ENCODE results near the gene TAC3. TPM values are rescaled to one million over a fixed set of nuclear protein-coding genes. Genes with fewer than 3 reads are reported as not detected.

Gene TAC3
- total and polyA plus RNA-seq, 8 donors: 0.23 to 4.4 TPM; not detected in 6

- 49 to 61% methylated on average over 7 of the region's 7 CpGs for WGBS, 2 donors
- intact Hi-C loops (cut with DNase I): no loop called here
These were observed 3.5 kb downstream of the TAC3 start for GRCh38 chr12:57012600-57013465.

GRCh38 chr12:57011438-57012424 lies 4.6 kb downstream of the TAC3 start:
- no peak overlapping the region for H3K27ac ChIP-seq
- no peak for DNase-seq
- ATAC-seq: no peak
- H3K36me3 ChIP-seq: no peaks in the 10 kb centered on the region
- H3K27me3 ChIP-seq: no peaks in the 10 kb centered on the region
- TF ChIP-seq CTCF (IDR thresholded peaks at IDR 0.05): no peak
- H3K4me3 ChIP-seq: no peak overlapping the region
- WGBS, 2 donors: 45 to 49% methylated on average over 12 of the region's 12 CpGs
- FAIRE-seq: no peak
- intact Hi-C loops (cut with DNase I): no loop called here
- H3K9me3 ChIP-seq: no peaks in the 10 kb centered on the region
- no peaks in the 10 kb centered on the region for H3K4me1 ChIP-seq

More at GRCh38 chr12:57012600-57013465, 3.5 kb downstream of the TAC3 start:
- no peak for TF ChIP-seq CTCF (IDR thresholded peaks at IDR 0.05)
- no peak for FAIRE-seq
- H3K36me3 ChIP-seq: no peaks in the 10 kb centered on the region
- H3K4me3 ChIP-seq: no peak overlapping the region
- H3K9me3 ChIP-seq: no peaks in the 10 kb centered on the region
- no peak overlapping the region for H3K27ac ChIP-seq
- H3K4me1 ChIP-seq: no peaks in the 10 kb centered on the region
- no peak for DNase-seq
- no peak for ATAC-seq
- no peaks in the 10 kb centered on the region for H3K27me3 ChIP-seq

GRCh38 chr12:57010627-57011247 lies 5.6 kb downstream of the TAC3 start:
- FAIRE-seq: no peak
- no peak overlapping the region for H3K4me3 ChIP-seq
- WGBS, 2 donors: 76 to 83% methylated on average over 4 of the region's 4 CpGs
- TF ChIP-seq CTCF (IDR thresholded peaks at IDR 0.05): no peak
- no peak for DNase-seq
- H3K27ac ChIP-seq: no peak overlapping the region
- no peak for ATAC-seq
- H3K36me3 ChIP-seq: no peaks in the 10 kb centered on the region
- no peaks in the 10 kb centered on the region for H3K9me3 ChIP-seq
- no peaks in the 10 kb centered on the region for H3K27me3 ChIP-seq
- H3K4me1 ChIP-seq: no peaks in the 10 kb centered on the region
- intact Hi-C loops (cut with DNase I): no loop called here

- H3K4me1 ChIP-seq: no peaks in the 10 kb centered on the region
- ATAC-seq: no peak
- H3K27ac ChIP-seq: no peak overlapping the region
- FAIRE-seq: no peak
- no peak for DNase-seq
- no peaks in the 10 kb centered on the region for H3K36me3 ChIP-seq
- H3K9me3 ChIP-seq: no peaks in the 10 kb centered on the region
- intact Hi-C loops (cut with DNase I): no loop called here
- WGBS, 2 donors: 69 to 85% methylated on average over 5 of the region's 5 CpGs
- H3K27me3 ChIP-seq: no peaks in the 10 kb centered on the region
- TF ChIP-seq CTCF (IDR thresholded peaks at IDR 0.05): no peak
- no peak overlapping the region for H3K4me3 ChIP-seq
These were observed 6.2 kb downstream of the TAC3 start for GRCh38 chr12:57009949-57010626.

Measured in pancreas (tissue), 10 donors.